ENCODE data around the gene LRRC19. TPM values are rescaled to one million over a fixed set of nuclear protein-coding genes. Genes with fewer than 3 reads are reported as not detected.
A peak's percentile ranks its signal among the peaks of the same experiment; 100 is the strongest.

LRRC19 gene
- total and polyA plus RNA-seq, 7 donors: 0.01 TPM; not detected in 6

DNA sequence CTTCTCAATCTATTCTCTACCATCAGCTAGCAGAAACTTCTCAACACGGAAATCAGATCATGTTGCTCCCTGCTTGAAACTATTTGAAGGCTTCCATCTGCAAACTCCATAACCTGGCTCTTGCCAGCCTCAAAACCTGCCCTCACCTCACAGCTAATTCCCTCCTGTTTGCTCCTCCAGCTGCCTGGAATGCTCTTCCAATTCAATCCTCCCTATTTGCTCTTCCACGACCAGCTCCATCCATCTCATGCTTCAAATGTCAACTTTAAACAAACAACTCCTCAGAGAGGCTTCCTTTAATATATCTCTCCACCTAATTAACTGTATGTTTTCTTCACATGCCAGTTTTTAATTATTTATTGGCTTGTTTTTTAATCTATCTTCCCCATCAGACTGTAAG lies 59.9 kb downstream of the LRRC19 start:
- WGBS, 3 donors: 8 to 22% (median 16%) methylated on average over 2 of the region's 2 CpGs
- intact Hi-C loops (cut with DNase I): loop anchor here in 1 of 2 donors (5.0 kb wide), 1 partner anchor 53 kb away; the partner anchor contains the start of gene CAAP1
- no peaks in the 10 kb centered on the region for H3K9me3 ChIP-seq
- H3K4me3 ChIP-seq: peak overlapping the region; percentile 96
- DNase-seq: no peak
- ATAC-seq: no peak
- H3K27me3 ChIP-seq (ENCODE audit: insufficient read depth in 3 of 3, low read length in 2 of 3): no peaks in the 10 kb centered on the region
- TF ChIP-seq, protein P1, sequence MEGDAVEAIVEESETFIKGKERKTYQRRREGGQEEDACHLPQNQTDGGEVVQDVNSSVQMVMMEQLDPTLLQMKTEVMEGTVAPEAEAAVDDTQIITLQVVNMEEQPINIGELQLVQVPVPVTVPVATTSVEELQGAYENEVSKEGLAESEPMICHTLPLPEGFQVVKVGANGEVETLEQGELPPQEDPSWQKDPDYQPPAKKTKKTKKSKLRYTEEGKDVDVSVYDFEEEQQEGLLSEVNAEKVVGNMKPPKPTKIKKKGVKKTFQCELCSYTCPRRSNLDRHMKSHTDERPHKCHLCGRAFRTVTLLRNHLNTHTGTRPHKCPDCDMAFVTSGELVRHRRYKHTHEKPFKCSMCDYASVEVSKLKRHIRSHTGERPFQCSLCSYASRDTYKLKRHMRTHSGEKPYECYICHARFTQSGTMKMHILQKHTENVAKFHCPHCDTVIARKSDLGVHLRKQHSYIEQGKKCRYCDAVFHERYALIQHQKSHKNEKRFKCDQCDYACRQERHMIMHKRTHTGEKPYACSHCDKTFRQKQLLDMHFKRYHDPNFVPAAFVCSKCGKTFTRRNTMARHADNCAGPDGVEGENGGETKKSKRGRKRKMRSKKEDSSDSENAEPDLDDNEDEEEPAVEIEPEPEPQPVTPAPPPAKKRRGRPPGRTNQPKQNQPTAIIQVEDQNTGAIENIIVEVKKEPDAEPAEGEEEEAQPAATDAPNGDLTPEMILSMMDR (IDR thresholded peaks at IDR 0.05): no peak
- H3K36me3 ChIP-seq (ENCODE audit: insufficient read depth in 1 of 2, low read depth in 1 of 2): peaks cover 0 to 7% of the 10 kb centered on the region in 2 donors
- H3K4me1 ChIP-seq: peaks cover 30% of the 10 kb centered on the region
- H3K27ac ChIP-seq: peak overlapping the region; percentile 95

Other genes with a start within 250 kb of the LRRC19 start
- gene CAAP1, start 112.9 kb downstream of the LRRC19 start, total RNA-seq: 1 to 10 TPM; 4.7 to 8.8 (median 6.1) TPM
- 1 to 10 TPM; 5.9 to 8.4 (median 7.8) TPM for gene CAAP1, start 112.9 kb downstream of the LRRC19 start, polyA plus RNA-seq
- 10 to 100 TPM; 42.8 to 91.7 (median 66.0) TPM for gene PLAA, start 58.4 kb downstream of the LRRC19 start, total RNA-seq
- 10 to 100 TPM; 42.3 to 63.7 (median 49.7) TPM for gene PLAA, start 58.4 kb downstream of the LRRC19 start, polyA plus RNA-seq
- gene IFT74, start 49.3 kb downstream of the LRRC19 start, total RNA-seq: 10 to 100 TPM in 1 of 4 donors, 1 to 10 TPM in 3; 7.7 to 11.5 (median 8.1) TPM
- gene IFT74, start 49.3 kb downstream of the LRRC19 start, polyA plus RNA-seq: 10 to 100 TPM in 1 of 3 donors, 1 to 10 TPM in 2; 3.1 to 14.2 (median 6.6) TPM
- gene TEK, start 103.6 kb upstream of the LRRC19 start, total RNA-seq: 10 to 100 TPM in 2 of 4 donors, 1 to 10 TPM in 2; 5.7 to 14.5 (median 9.1) TPM
- gene TEK, start 103.6 kb upstream of the LRRC19 start, polyA plus RNA-seq: 1 to 10 TPM; 4.6 to 7.1 (median 4.9) TPM

Measured in psoas muscle (tissue), 8 donors.